Endothelial cell of umbilical vein (primary cell): ENCODE results near the gene FYN.

Source experiments
- CTCF ChIP-seq, 2 donors: IDR thresholded peaks; 1 replicate in 1 of 2; 2 replicates in 1 of 2; pipeline ENCODE4 v1.5.1; 2011; ENCODE audit warnings: low read length in 2 of 2, mild to moderate bottlenecking in 2 of 2, moderate library complexity in 2 of 2, control low read depth in 1 of 2, inconsistent platforms in 1 of 2, low read depth in 1 of 2; ENCODE audit not compliant: insufficient read depth in 1 of 2; ENCODE audit errors: extremely low read depth in 1 of 2
- EZH2 ChIP-seq: IDR thresholded peaks from 2 replicates; pipeline ENCODE4 v1.6.1; 2012; ENCODE audit warnings: borderline replicate concordance, low read depth, mild to moderate bottlenecking, moderate library complexity, low read length, inconsistent platforms; ENCODE audit not compliant: severe bottlenecking
- POLR2A ChIP-seq: IDR thresholded peaks from 2 replicates; pipeline ENCODE4 v1.6.1; 2012; ENCODE audit warnings: low read depth, mild to moderate bottlenecking, control low read depth, low read length

GRCh38 chr6:111658462-111659154 is 214.6 kb downstream of the FYN start:
- TF ChIP-seq EZH2 (no peak), POLR2A (no peak), CTCF (IDR thresholded peaks at IDR 0.05; ENCODE audit: extremely low read depth in 1 of 2, insufficient read depth in 1 of 2, low read depth in 1 of 2, low read length in 2 of 2) (no peak)
